ENCODE measurements around the gene GET4. TPM values are rescaled to one million over a fixed set of nuclear protein-coding genes. Genes with fewer than 3 reads are reported as not detected.
"Not testable (repeated sequence)": the region's sequence is repeated elsewhere in the genome, so short reads cannot be mapped to it uniquely, and the experiment has no call there.

Gene GET4
- total RNA-seq, 4 donors from 2014 or later = 6.1 to 39.4 (median 26.7) TPM

DNA sequence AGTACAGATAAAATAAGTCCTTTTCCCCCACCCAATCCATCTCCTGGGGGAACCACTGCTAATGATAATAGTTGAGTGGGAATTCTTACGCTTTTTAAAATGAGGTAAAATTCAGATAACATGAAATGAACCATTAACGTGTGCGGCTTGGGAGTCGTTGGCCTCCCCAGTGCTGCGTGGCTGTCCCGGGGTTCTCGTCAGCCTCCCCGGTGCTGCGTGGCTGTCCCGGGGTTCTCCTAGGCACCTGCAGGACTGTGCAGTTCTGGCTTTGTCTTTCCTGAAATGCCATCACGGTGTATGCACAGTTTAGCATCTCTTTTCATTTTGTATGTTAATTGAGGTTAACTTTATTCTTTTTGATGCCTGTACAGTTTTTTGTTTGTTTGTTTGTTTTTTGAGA, 30.6 kb upstream of the GET4 start:
- H3K4me1 ChIP-seq = peaks cover 0 to 9% of the 10 kb centered on the region in 2 donors
- TF ChIP-seq, protein P1, sequence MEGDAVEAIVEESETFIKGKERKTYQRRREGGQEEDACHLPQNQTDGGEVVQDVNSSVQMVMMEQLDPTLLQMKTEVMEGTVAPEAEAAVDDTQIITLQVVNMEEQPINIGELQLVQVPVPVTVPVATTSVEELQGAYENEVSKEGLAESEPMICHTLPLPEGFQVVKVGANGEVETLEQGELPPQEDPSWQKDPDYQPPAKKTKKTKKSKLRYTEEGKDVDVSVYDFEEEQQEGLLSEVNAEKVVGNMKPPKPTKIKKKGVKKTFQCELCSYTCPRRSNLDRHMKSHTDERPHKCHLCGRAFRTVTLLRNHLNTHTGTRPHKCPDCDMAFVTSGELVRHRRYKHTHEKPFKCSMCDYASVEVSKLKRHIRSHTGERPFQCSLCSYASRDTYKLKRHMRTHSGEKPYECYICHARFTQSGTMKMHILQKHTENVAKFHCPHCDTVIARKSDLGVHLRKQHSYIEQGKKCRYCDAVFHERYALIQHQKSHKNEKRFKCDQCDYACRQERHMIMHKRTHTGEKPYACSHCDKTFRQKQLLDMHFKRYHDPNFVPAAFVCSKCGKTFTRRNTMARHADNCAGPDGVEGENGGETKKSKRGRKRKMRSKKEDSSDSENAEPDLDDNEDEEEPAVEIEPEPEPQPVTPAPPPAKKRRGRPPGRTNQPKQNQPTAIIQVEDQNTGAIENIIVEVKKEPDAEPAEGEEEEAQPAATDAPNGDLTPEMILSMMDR (IDR thresholded peaks at IDR 0.05) = no peak
- TF ChIP-seq POLR2A (IDR thresholded peaks at IDR 0.05) = no peak
- intact Hi-C loops (cut with DNase I; ENCODE audit: low total_unique reads) = no loop called here

DNA sequence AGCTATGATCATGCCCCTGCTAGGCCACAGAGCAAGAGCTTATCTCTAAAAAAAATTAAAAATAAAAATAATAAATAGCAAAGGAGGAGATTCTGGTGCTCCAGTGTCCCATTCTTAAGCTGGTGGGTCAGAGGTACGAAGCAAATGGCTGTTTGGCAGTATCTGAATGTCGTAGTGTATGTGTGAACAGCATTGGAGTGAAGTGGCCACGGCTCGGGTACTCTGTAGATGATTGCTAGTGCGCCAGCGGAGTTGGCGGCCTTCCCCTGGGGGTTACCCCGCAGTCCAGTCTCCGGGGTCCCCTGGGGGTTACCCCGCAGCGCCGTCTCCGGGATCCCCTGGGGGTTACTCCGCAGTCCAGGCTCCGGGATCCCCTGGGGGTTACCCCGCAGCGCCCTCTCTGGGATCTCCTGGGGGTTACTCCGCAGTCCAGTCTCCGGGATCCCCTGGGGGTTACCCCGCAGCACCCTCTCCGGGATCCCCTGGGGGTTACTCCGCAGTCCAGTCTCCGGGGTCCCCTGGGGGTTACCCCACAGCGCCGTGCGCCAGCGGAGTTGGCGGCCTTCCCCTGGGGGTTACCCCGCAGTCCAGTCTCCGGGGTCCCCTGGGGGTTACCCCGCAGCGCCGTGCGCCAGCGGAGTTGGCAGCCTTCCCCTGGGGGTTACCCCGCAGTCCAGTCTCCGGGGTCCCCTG, 29.2 kb upstream of the GET4 start:
- H3K9me3 ChIP-seq; intact Hi-C loops (cut with DNase I; ENCODE audit: low total_unique reads); H3K4me3 ChIP-seq; H3K27me3 ChIP-seq; H3K4me1 ChIP-seq; H3K36me3 ChIP-seq; DNase-seq; H3K27ac ChIP-seq: not testable (repeated sequence)

More for the DNA sequence above, 30.6 kb upstream of the GET4 start:
- no peak overlapping the region for H3K27ac ChIP-seq
- H3K4me3 ChIP-seq = no peak overlapping the region
- no peaks in the 10 kb centered on the region for H3K9me3 ChIP-seq
- no peak for DNase-seq
- H3K36me3 ChIP-seq = no peaks in the 10 kb centered on the region
- no peaks in the 10 kb centered on the region for H3K27me3 ChIP-seq

DNA sequence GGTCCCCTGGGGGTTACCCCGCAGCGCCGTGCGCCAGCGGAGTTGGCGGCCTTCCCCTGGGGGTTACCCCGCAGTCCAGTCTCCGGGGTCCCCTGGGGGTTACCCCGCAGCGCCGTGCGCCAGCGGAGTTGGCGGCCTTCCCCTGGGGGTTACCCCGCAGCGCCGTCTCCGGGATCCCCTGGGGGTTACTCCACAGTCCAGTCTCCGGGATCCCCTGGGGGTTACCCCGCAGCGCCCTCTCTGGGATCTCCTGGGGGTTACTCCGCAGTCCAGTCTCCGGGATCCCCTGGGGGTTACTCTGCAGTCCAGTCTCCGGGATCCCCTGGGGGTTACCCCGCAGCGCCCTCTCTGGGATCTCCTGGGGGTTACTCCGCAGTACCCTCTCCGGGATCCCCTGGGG, 28.6 kb upstream of the GET4 start:
- H3K4me1 ChIP-seq; H3K27me3 ChIP-seq; H3K36me3 ChIP-seq; DNase-seq; H3K9me3 ChIP-seq; H3K4me3 ChIP-seq; H3K27ac ChIP-seq; intact Hi-C loops (cut with DNase I; ENCODE audit: low total_unique reads): not testable (repeated sequence)

DNA sequence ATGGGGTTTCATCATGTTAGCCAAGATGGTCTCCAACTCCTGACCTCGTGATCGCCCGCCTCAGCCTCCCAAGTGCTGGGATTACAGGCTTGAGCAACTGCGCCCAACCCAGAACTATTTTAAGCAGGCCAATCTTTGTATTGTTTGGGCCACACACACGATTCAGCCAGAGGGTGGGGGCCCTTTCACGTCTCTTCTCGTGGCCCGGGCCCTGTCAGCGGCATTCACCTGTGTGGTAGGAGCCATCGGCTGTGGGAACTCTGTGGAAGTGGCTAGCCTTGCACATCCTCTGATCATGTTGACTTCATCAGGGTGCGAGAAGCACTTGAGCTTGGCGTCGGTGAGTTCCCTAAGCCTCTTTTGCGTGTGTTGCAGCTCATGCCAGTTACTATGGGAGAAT, 27.2 kb upstream of the GET4 start:
- Histone ChIP-seq H3K4me3 (no peak overlapping the region), H3K27ac (no peak overlapping the region), H3K4me1 (no peaks in the 10 kb centered on the region), H3K27me3 (no peaks in the 10 kb centered on the region), H3K9me3 (no peaks in the 10 kb centered on the region), H3K36me3 (no peaks in the 10 kb centered on the region)
- TF ChIP-seq, protein P1 (IDR thresholded peaks at IDR 0.05) = no peak
- TF ChIP-seq POLR2A (IDR thresholded peaks at IDR 0.05) = no peak
- no peak for DNase-seq
- intact Hi-C loops (cut with DNase I; ENCODE audit: low total_unique reads) = no loop called here

DNA sequence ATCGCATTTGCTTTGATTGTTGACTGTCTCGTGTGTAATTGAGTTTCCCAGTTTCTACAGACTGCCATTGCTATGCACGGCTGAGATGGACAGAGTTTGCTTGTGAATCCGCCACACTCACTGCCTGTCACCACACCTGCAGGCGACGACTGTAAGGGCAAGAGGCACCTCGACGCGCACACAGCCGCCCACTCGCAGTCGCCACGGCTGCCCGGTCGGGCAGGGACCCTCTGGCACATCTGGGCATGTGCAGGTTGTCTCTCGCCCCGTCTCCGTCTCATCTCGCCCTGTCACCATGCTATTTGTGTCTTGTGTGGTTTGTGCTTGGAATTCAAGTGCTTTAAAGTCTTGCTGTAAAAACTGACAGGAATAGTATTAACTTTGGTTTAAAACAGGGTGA, 26.6 kb upstream of the GET4 start:
- Histone ChIP-seq H3K36me3 (no peaks in the 10 kb centered on the region), H3K27me3 (no peaks in the 10 kb centered on the region), H3K4me3 (no peak overlapping the region), H3K4me1 (no peaks in the 10 kb centered on the region), H3K9me3 (no peaks in the 10 kb centered on the region), H3K27ac (no peak overlapping the region)
- no peak for TF ChIP-seq POLR2A (IDR thresholded peaks at IDR 0.05)
- TF ChIP-seq, protein P1 (IDR thresholded peaks at IDR 0.05) = no peak
- DNase-seq = no peak
- intact Hi-C loops (cut with DNase I; ENCODE audit: low total_unique reads) = no loop called here

DNA sequence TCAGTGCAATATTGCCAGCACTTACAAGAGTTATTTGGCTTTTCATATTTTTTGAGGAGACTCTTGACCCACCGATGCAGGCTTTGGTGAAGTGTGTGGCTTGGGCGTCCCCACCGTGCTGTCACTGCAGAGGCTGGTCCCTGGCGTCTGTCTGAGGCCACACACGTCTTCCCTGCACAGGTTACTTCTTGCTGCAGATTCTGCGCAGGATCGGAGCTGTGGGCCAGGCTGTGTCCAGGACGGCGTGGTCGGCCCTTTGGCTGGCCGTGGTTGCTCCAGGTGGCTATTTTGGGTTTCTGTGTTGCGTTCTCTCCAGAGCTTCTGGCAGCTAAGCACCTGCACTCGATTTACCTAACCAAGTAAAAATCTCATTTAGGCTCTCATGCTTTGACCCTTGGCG, 25.1 kb upstream of the GET4 start:
- no peaks in the 10 kb centered on the region for H3K9me3 ChIP-seq
- DNase-seq = no peak
- TF ChIP-seq, protein P1 (IDR thresholded peaks at IDR 0.05) = no peak
- TF ChIP-seq POLR2A (IDR thresholded peaks at IDR 0.05) = no peak
- no peaks in the 10 kb centered on the region for H3K4me1 ChIP-seq
- no peaks in the 10 kb centered on the region for H3K36me3 ChIP-seq
- H3K27me3 ChIP-seq = no peaks in the 10 kb centered on the region
- no peak overlapping the region for H3K27ac ChIP-seq
- intact Hi-C loops (cut with DNase I; ENCODE audit: low total_unique reads) = no loop called here
- no peak overlapping the region for H3K4me3 ChIP-seq
